Neural progenitor cell (in vitro differentiated cells): ENCODE results near the gene HOXC10.
A peak's percentile ranks its signal among the peaks of the same experiment; 100 is the strongest.

Experiments
- CTCF ChIP-seq: fragments of 200-600 bp; sonication (generic); IDR thresholded peaks from 2 replicates; pipeline ENCODE4 v1.5.1; 2017; ENCODE audit warnings: antibody characterized with exemption, mild to moderate bottlenecking
- EZH2 ChIP-seq: fragments of 200-600 bp; sonication (generic); IDR thresholded peaks from 2 replicates; pipeline ENCODE4 v1.6.1; 2017; ENCODE audit warnings: antibody characterized with exemption, mild to moderate bottlenecking, moderate library complexity
- EZH2phosphoT487 ChIP-seq: fragments of 200-600 bp; sonication (generic); IDR thresholded peaks from 2 replicates; pipeline ENCODE4 v1.6.1; 2017; ENCODE audit warnings: antibody characterized with exemption

GRCh38 chr12:54037360-54038283 lies 52.7 kb downstream of the HOXC10 start:
- TF ChIP-seq CTCF (no peak), EZH2phosphoT487 (peak; percentile 67), EZH2 (no peak)
